ENCODE measurements around the gene CCNE1. TPM values are rescaled to one million over a fixed set of nuclear protein-coding genes. Genes with fewer than 3 reads are reported as not detected.
A peak's percentile ranks its signal among the peaks of the same experiment; 100 is the strongest.
"Not testable (repeated sequence)": the region's sequence is repeated elsewhere in the genome, so short reads cannot be mapped to it uniquely, and the experiment has no call there.

The CCNE1 gene
- total RNA-seq, 1 donor from 2014 or later = 6.0 TPM

DNA sequence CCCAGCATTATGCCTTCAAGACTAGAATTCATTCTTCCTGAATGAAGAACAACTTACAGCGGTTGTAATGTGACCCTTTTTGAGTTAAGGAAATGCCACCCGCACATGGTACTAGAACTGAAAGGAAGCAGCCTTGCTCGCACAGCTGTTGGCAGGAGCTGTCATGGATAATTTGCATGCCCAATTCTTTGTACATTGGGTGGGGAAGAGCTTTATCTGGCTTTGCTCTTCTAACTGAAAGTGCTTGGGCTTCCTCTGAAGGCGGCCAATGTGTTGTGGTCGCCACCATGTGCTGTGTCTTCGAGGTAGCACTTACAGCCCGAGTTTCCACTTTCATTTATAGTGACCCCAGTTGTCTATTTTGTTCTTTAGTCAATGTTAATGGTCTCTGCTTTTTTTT, 3.4 kb downstream of the CCNE1 start:
- no peak for DNase-seq (ENCODE audit: low read depth)

DNA sequence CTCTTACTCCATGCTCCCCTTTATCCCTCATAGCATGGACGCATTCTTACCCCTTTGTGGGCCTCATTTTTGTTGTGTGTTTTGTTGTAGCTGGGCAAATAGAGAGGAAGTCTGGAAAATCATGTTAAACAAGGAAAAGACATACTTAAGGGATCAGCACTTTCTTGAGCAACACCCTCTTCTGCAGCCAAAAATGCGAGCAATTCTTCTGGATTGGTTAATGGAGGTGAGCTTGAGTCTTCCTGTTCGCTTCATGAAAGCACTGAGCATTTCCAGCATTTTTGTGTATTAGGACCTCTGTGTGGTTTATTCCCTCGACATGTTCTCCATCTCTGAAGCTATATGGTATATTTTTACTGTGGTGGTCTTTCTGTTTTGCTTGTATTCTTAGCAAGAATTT, 5.5 kb downstream of the CCNE1 start:
- no peak for DNase-seq (ENCODE audit: low read depth)

DNA sequence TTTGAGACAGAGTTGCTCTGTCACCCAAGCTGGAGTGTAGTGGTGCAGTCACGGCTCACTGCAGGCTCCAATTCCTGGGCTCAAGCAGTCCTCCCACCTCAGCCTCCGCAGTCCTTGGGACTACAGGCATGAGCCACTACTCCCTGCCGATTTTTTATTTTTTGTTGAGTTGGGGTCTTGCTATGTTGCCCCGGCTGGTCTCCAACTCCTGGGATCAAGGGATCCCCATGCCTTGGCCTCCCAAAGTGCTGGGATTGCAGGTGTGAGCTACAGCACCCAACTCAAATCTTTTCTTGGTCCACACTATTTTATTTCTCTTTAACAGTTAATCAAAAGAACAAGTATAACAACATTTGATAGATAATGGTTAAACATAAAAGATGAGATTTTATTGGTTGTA, 7.5 kb downstream of the CCNE1 start:
- DNase-seq (ENCODE audit: low read depth) = no peak

DNA sequence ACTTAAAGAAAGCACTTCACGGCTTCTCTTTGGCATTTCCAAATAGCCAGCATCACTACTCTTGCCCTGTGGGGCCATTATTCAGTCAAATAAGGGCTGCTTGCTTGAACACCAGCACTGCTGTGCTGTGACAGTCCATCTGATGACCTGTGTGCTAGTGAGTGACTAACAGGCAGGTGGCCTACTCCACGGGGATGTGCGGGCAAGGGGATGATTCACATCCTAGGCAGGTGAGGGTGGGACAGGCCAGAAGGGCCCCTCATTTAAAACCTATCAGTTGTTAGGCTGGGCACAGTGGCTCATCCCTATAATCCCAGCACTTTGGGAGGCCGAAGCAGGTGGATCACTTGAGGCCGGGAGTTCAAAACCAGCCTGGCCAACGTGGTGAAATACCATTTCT, 8.2 kb downstream of the CCNE1 start:
- no peak for DNase-seq (ENCODE audit: low read depth)

DNA sequence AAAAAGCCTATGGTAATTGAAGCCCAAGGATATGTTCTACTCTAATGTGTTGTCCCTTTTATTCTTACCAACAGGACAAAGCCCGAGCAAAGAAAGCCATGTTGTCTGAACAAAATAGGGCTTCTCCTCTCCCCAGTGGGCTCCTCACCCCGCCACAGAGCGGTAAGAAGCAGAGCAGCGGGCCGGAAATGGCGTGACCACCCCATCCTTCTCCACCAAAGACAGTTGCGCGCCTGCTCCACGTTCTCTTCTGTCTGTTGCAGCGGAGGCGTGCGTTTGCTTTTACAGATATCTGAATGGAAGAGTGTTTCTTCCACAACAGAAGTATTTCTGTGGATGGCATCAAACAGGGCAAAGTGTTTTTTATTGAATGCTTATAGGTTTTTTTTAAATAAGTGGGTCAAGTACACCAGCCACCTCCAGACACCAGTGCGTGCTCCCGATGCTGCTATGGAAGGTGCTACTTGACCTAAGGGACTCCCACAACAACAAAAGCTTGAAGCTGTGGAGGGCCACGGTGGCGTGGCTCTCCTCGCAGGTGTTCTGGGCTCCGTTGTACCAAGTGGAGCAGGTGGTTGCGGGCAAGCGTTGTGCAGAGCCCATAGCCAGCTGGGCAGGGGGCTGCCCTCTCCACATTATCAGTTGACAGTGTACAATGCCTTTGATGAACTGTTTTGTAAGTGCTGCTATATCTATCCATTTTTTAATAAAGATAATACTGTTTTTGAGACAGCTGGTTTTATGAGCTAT, 12.0 kb downstream of the CCNE1 start:
- no peak for DNase-seq (ENCODE audit: low read depth)

DNA sequence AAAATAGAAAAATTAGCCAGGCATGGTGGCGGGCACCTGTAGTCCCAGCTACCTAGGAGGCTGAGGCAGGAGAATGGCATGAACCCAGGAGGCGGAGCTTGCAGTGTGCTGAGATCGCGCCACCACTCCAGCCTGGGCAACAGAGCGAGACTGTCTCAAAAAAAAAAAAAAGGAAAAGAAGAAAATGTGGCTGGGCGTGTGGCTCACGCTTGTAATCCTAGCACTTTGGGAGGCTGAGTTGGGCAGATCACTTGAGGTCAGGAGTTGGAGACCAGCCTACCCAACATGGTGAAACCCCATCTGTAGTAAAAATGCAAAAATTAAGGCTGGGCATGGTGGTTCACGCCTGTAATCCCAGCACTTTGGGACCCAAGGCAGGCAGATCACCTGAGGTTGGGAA, 13.5 kb downstream of the CCNE1 start:
- DNase-seq (ENCODE audit: low read depth) = not testable (repeated sequence)

DNA sequence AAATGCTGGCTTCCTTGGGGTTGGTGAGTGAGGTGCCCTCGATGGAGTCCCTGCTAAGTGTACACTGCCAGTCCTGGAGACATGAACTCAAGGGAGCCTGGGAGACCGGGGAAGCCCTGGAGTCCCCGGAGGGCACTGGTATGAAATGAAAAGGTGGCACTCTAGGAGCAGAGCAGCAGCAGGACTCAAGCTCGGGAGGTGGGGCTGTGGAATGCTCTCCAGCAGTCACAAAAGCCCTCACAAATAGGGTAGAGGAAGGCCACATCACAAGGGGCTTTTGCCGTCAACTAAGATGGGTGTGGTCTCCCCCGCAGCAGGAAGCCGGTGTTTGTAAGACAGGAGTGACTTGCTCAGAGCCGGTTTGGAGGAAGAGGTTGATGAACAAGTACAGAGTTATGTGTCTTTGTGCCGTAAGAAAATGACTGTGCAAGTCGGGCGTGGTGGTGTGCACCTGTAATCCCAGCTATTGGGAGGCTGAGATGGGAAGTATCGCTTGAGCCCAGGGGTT, 19.3 kb downstream of the CCNE1 start:
- peak; percentile 15 for DNase-seq (ENCODE audit: low read depth)

DNA sequence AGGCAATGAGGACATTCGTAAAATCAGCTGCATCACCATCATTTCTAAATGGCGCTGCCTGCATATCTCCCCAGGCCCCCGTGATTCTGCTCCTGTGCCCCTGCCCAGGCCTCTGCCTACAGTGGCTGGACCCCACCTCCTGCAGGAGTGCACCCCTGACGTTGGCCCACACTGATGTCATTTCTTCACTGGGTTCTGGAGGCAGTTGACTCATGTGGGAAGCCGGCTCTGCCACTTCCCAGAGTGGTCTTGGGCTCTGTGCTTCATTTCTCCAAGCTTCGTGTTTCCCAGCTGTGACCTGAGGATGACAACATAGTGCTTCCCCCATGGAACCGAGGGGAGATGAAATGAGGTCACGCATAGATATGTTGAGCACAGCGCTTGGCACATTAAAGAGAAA, 19.9 kb downstream of the CCNE1 start:
- no peak for DNase-seq (ENCODE audit: low read depth)

DNA sequence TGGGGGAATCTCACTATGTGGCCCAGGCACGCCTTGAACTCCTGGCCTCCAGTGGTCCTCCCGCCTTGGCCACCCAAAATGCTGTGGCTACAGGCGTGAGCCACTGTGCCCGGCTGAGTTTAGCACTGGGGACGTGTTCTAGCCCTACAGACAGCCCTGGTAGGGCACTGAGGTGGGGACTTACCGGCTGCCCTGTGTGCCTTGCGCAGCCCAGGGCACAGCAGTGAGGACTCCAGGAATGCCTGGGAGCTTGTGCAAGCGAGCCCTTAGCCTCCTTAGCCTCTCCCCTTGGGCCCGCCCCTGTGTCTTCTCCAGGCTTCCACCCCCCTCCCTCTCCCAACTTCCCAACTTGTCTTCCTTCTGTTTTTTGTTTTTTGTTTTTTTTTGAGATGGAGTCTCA, 21.0 kb downstream of the CCNE1 start:
- no peak for DNase-seq (ENCODE audit: low read depth)

DNA sequence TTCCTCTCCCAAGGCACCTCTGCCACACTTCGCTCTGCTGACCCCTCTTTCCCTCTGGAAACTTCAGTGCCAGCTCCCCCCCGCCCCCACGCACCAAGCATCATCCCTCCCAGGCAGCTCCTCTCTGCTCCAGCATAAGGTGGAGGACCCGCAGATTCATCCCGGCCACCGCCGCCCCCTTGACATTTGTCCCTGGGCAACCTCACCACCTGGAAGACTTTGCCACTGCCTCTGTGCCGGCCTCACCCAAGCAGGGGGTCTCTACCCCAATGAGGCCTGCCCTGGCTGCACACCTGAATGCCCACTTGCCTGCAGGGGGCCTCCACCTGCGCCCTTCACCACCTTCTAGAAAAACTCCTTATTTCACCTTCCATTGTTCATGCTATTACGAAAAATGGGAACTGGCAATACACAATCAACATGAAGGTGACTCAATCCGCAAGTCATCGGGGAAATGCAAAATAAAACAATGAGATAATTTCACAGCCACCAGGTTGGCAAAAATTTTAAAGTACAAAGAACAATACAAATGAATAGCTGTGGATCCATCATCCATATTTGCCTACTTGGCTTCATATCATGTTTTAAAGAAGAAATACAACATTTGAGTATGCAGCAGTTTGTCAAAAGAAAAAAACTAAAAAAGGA, 21.9 kb downstream of the CCNE1 start:
- no peak for DNase-seq (ENCODE audit: low read depth)

DNA sequence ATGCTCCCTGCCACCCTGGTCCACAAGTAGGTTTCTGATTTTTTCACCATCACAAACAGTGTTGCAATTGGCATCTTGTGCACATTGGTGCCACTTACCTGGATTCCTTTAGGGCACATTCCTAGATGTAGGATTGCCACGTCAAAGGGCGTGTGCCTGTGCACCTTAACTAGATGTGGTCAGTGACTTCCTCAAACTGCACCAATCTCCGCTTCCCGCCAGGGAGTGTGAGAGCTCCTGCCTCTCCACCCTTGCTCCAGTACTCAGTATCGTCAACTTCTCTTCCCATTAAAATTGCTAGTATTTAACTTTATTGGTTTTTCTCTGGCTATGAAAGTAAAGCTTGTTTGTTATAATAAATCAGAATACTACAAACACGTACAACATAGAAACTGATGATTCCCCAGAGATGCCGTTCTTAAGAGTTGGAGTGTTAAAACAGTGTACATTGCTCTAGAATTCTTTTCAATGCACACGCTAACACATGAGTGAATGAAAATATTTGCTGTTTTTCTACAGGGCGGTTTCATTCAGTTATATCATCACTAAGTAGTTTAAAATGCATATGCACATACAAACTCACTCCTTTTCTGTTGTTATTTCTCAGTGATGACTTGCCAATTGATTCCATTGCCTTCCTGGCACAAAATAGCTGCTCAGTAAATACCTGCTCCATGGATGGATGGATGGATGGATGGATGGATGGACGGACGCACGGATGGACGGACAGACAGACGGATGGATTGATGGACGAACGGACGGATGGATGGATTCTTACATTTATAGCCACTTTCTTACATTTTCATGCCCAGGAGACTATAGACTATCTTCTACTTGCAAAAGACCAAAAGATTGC, 23.4 kb downstream of the CCNE1 start:
- peak; percentile 25 for DNase-seq (ENCODE audit: low read depth)

DNA sequence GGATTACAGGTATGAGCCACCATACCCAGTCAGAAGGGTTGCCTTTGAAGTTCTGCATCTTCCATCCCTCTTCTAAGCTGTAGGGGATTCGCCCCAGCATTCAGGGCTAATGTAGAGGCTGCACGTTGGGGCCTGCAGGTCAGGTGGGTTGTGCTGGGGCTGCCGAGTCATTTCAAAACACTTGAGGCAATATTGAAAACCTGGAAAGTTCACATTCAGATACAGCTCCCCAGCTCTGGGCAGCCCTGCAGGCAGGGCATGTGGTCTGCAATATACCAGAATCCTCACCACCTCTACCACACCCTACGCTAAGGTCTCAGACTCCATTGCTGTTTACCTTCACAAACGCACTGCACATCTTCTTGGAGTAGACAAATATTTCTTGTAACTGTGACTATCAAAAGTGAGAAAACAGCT, 24.6 kb downstream of the CCNE1 start:
- no peak for DNase-seq (ENCODE audit: low read depth)

DNA sequence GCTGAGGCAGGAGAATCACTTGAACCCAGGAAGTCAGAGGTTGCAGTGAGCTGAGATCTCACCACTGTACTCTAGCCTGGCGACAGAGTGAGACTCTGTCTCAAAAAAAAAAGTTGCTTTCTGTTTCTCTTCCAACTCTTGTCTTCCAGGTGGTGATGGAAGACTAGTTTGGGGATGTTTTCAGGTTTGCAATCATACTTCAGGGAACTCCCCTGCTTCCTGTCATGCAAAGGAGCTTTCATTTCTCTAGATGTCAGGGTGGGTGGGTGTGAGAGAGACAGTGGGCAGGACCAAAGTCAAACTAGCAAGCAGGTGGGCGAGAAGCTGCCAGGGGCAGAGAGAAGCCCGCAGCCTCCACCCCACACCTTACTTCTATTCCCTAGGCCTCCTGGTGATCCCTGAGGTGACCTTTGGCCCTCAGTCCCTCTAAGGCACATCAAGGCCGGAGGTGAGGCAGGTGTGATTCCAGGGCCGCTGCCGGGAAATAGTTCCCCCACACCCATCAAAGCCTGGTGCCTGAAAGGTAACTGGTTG, 25.7 kb downstream of the CCNE1 start:
- DNase-seq (ENCODE audit: low read depth) = no peak

DNA sequence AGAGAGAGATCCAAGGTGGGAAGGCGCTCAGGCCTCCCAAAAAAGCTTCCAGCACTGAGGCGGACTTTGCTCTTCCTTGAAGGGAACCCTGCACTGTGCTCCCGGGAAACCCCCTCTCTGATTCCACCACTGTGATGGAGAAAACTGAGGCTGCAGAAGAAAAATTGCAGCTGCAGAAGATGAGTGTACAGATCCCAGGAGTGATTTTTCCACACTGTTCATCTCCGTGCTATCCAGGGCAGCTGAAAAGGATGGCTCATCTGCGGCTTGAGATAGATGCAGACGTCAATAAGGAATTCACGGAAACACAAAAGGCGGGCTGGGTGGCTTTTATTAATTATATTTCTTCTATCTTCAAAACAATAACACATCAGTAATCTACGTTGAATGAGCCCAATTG, 26.2 kb downstream of the CCNE1 start:
- DNase-seq (ENCODE audit: low read depth) = no peak

DNA sequence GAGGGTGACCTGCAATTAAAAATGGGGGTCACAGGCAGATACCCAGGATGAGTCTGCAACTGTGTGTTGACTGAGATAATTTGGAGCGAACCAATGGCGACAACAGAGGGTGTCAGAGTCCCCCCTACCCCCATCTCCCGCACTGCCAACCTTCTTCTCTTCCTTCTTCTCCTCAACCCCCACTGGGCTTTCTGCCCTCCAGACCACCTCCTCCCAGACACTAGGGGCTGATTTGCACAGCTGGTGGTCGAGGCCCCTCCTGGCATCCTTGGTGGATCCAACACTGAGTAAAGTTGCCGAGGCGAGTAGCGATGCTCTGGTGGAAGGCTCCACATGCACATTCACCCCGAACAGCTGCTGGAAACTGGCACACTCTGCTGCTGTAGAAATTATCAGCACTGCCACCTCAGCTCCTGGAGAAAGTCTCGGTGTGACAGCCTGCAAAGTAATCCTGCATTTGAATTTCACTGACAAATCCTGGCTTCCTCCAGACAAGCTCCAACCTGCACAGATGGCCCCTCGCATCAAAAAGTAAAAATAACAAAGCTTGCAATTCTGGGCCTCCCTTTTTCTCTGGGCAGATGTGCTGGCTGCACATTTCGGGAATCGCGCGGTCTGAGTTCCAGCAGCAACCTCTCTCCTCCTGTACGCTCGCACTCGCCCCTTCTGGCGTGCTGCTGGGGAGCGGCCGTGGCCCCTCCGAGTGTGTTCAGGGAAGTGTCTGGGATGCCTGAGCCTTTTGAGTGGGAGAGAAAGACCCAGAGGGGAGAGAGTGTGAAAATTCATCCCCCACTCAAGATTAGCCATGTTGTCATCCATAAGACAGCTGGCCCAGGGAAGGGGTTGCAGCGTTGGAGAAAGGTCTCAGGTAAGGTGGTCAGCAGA, 28.5 kb downstream of the CCNE1 start:
- no peak for DNase-seq (ENCODE audit: low read depth)

DNA sequence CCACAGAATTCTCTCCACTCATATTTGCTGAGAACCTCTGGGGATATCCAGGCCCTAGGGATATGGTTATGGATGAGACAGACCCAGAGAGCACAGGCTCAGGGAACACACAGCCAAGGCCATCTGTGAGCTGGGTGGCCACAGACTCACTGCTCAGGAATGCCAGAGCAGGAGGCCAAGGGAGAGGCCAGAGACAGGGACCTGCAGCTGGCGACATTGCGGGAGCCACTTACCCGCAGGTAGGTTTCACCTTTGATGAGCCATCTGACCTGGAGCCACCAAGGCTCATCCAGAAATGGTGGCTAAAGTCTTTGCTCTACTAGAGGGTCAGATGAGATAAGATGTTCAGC, 29.4 kb downstream of the CCNE1 start:
- no peak for DNase-seq (ENCODE audit: low read depth)

DNA sequence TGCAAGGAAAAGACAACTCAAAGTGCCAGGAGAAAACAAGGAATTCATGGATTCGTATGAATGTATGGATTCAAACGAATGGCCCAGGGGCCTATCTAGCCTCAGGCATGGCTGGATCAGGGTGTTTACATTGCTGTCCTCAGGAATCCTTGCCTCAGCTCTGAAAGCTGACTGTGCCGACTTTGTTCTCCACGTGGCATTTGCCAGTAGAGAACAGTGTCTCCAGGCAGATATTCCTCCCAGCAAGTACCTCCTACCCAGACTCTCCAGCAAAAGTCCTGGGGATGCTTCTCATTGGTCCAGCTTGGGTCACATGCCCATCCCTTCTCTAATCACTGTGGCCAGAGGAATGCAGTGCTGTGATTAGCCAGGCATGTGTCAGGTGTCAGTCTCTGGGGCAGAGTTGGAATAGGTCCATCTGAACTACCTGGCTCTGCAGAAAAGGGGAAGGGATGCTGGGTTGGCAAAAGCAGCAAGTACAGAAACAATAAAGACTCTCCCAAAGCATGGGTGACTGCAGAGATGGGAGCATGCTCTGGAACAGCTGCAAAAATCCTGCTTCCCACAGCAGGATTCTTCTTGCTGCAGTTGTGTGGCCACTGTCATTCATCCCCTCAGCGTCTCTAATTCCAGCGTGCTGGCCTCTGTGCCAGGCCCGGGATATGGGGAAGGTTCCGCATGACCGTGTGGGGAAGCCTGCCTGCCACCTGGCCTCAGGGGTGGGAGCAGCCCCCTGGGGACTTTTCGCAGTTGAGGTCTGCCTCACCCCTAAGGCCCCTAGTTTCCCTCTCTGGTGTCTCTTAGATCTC, 30.0 kb downstream of the CCNE1 start:
- peak; percentile 45 for DNase-seq (ENCODE audit: low read depth)

DNA sequence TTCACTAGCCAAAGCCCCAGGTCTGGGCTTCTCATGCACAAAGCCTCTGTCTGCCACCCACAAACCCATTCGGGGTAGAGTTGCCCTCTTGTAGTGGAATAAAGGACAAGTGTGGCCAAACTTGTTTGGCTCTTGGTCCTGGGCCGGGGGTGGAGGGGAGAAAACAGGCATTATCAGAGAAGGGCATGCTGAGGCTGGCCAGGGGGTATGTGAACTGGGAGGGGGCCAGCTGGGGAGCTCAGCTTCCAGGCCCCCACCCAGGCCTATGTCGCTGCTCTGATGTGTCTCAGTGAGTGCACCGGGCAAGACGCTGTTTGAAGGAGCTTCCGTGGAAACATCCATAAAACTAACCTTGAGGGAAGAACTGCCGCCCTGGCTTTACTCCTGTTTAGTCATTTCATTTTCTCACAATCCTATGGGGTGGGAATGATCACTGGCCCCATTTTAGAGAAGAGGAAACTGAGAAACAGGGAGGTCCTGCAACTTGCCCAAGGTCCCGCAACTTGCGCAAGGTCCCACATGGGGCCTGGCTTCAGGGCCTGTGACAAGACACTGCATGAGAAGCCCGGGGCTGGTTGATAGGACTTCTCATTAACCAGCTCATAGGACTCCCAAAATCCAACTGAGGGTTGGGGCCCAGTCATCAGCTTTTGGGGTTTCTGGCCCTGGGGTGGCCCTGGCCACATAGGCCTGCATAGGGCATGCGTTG, 30.8 kb downstream of the CCNE1 start:
- no peak for DNase-seq (ENCODE audit: low read depth)

DNA sequence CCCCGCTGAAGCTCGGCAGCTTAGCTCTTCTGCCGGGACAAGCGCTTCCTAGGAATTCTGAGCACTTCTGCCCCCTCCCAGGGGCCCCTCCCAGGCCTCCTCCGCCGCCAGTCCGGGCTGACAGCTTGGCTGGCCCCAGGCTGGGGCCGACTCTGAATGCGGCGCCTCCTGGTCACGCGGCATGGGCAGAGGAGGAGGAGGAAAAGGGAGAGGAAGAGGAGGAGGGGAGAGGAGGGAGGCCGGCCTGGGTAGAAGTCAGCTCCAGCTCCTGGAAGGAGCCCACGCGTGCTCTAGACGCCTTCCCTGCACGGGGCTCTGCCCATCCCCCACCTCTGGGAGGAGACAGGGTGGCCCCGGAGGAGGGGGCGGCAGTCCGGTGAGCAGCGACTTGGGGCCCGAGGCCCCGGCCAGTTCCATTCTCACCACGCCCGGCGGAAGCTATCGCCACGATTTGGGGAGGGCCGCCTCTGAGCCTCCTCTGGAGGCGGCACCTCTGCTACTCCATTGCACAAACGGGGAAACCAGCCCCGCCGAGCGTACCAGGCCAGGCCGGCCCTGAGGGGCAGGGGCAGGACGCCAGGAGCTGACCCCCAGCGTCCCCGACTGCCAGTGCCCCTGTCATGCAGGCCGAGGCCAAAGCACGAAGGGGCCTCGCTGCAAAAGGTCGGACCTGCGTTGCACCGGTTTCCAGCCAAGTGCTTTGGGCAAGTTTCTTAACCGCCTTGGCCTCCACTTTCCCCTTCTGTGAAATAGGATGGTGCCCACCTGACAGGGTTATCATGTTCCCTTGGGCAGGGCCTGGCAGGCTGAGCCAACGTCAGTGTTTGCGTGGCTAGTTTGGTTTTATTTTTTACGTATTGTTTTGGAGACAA, 31.6 kb downstream of the CCNE1 start:
- no peak for DNase-seq (ENCODE audit: low read depth)

Measured in renal cortical epithelial cell (primary cell).